Measurements from ENCODE around the gene ANKFY1. TPM values are rescaled to one million over a fixed set of nuclear protein-coding genes. Genes with fewer than 3 reads are reported as not detected.
A peak's percentile ranks its signal among the peaks of the same experiment; 100 is the strongest.
"Not testable (repeated sequence)": the region's sequence is repeated elsewhere in the genome, so short reads cannot be mapped to it uniquely, and the experiment has no call there.

Gene ANKFY1
- total RNA-seq, 2 donors from 2014 or later, result 17.9 to 40.5 TPM

- Histone ChIP-seq H3K4me3 (no peak overlapping the region), H3K9me3 (no peaks in the 10 kb centered on the region), H3K36me3 (replicated peaks in 1 of 2; ENCODE audit: insufficient read depth in 1 of 2, low read depth in 2 of 2) (peaks cover 0 to 15% of the 10 kb centered on the region in 2 donors), H3K4me1 (no peaks in the 10 kb centered on the region), H3K27me3 (no peaks in the 10 kb centered on the region), H3K27ac (no peak overlapping the region)
- TF ChIP-seq CTCF (IDR thresholded peaks at IDR 0.05) (no peak), POLR2A (IDR thresholded peaks at IDR 0.05) (no peak)
- intact Hi-C loops (cut with DNase I), result no loop called here
- ATAC-seq (no peak), DNase-seq (no peak)
- 90 to 91% methylated on average over 15 of the region's 15 CpGs for WGBS, 2 donors
These were observed 69.0 kb downstream of the ANKFY1 start for GRCh38 chr17:4194796-4195195.

GRCh38 chr17:4190791-4191190 lies 73.0 kb downstream of the ANKFY1 start:
- H3K27ac ChIP-seq; DNase-seq; H3K4me3 ChIP-seq; H3K27me3 ChIP-seq; H3K4me1 ChIP-seq; H3K9me3 ChIP-seq; intact Hi-C loops (cut with DNase I); ATAC-seq: not testable (repeated sequence)
- peaks cover 0 to 13% of the 10 kb centered on the region in 2 donors for H3K36me3 ChIP-seq (replicated peaks in 1 of 2; ENCODE audit: insufficient read depth in 1 of 2, low read depth in 2 of 2)
- WGBS, 2 donors, result 77 to 78% methylated on average over 7 of the region's 7 CpGs

- TF ChIP-seq CTCF (IDR thresholded peaks at IDR 0.05) (no peak), POLR2A (IDR thresholded peaks at IDR 0.05) (no peak)
- H3K27ac ChIP-seq, result no peak overlapping the region
- ATAC-seq (no peak), DNase-seq (no peak)
- no peaks in the 10 kb centered on the region for H3K27me3 ChIP-seq
- H3K4me3 ChIP-seq, result no peak overlapping the region
- H3K36me3 ChIP-seq (replicated peaks in 1 of 2; ENCODE audit: insufficient read depth in 1 of 2, low read depth in 2 of 2), result peaks cover 0 to 13% of the 10 kb centered on the region in 2 donors
- no peaks in the 10 kb centered on the region for H3K4me1 ChIP-seq
- intact Hi-C loops (cut with DNase I), result no loop called here
- H3K9me3 ChIP-seq, result no peaks in the 10 kb centered on the region
- WGBS, 2 donors, result 75 to 97% methylated on average over 10 of the region's 10 CpGs
These were observed 74.5 kb downstream of the ANKFY1 start for GRCh38 chr17:4189280-4189679.

- TF ChIP-seq CTCF (IDR thresholded peaks at IDR 0.05) (no peak), POLR2A (IDR thresholded peaks at IDR 0.05) (no peak)
- ATAC-seq (no peak), DNase-seq (no peak)
- Histone ChIP-seq H3K4me1 (no peaks in the 10 kb centered on the region), H3K27ac (no peak overlapping the region), H3K27me3 (no peaks in the 10 kb centered on the region), H3K4me3 (no peak overlapping the region), H3K36me3 (replicated peaks in 1 of 2; ENCODE audit: insufficient read depth in 1 of 2, low read depth in 2 of 2) (peaks cover 0 to 23% of the 10 kb centered on the region in 2 donors), H3K9me3 (no peaks in the 10 kb centered on the region)
- WGBS, 2 donors, result 93 to 95% methylated on average over 4 to 9 of the region's 9 CpGs
- intact Hi-C loops (cut with DNase I), result no loop called here
These were observed 75.7 kb downstream of the ANKFY1 start for GRCh38 chr17:4188076-4188475.

GRCh38 chr17:4187076-4187475 lies 76.7 kb downstream of the ANKFY1 start:
- Histone ChIP-seq H3K4me3 (no peak overlapping the region), H3K36me3 (replicated peaks in 1 of 2; ENCODE audit: insufficient read depth in 1 of 2, low read depth in 2 of 2) (peaks cover 0 to 25% of the 10 kb centered on the region in 2 donors)
- ATAC-seq, result peak; percentile 15

More at GRCh38 chr17:4187076-4187475, 76.7 kb downstream of the ANKFY1 start:
- Histone ChIP-seq H3K27me3 (no peaks in the 10 kb centered on the region), H3K9me3 (no peaks in the 10 kb centered on the region), H3K4me1 (no peaks in the 10 kb centered on the region), H3K27ac (no peak overlapping the region)
- no peak for TF ChIP-seq CTCF (IDR thresholded peaks at IDR 0.05)
- no peak for TF ChIP-seq POLR2A (IDR thresholded peaks at IDR 0.05)
- DNase-seq, result no peak
- 83 to 87% methylated on average over 6 of the region's 6 CpGs for WGBS, 2 donors
- intact Hi-C loops (cut with DNase I), result no loop called here

Measured in body of pancreas (tissue), 4 donors.